HEK293 (cell line): Measurements from ENCODE around the gene RUVBL1.

Source experiments
- CTCF ChIP-seq: fragments of 450-650 bp; formaldehyde crosslinking; IDR thresholded peaks from 2 replicates; pipeline ENCODE4 v1.5.1; 2016; ENCODE audit warnings: missing biosample characterization, missing genetic modification characterization
- GLIS1 ChIP-seq: fragments of 450-650 bp; formaldehyde crosslinking; IDR thresholded peaks from 2 replicates; pipeline ENCODE4 v1.5.1; 2016; ENCODE audit warnings: missing biosample characterization, missing genetic modification characterization
- RBAK ChIP-seq: fragments of 450-650 bp; formaldehyde crosslinking; IDR thresholded peaks from 2 replicates; pipeline ENCODE4 v1.5.1; 2016; ENCODE audit warnings: missing biosample characterization, missing genetic modification characterization
- ZBTB10 ChIP-seq: fragments of 450-650 bp; formaldehyde crosslinking; IDR thresholded peaks from 2 replicates; pipeline ENCODE4 v1.5.1; 2016; ENCODE audit warnings: missing biosample characterization, missing genetic modification characterization
- ZBTB21 ChIP-seq: fragments of 450-650 bp; formaldehyde crosslinking; IDR thresholded peaks from 2 replicates; pipeline ENCODE4 v1.5.1; 2017; ENCODE audit warnings: missing biosample characterization, missing genetic modification characterization
- ZEB2 ChIP-seq: fragments of 450-650 bp; formaldehyde crosslinking; IDR thresholded peaks from 2 replicates; pipeline ENCODE4 v1.5.1; 2016; ENCODE audit warnings: missing biosample characterization, missing genetic modification characterization
- ZNF16 ChIP-seq: fragments of 450-650 bp; formaldehyde crosslinking; IDR thresholded peaks from 2 replicates; pipeline ENCODE4 v1.5.1; 2016; ENCODE audit warnings: low read depth, missing biosample characterization, missing genetic modification characterization
- ZNF24 ChIP-seq: fragments of 450-650 bp; formaldehyde crosslinking; IDR thresholded peaks from 2 replicates; pipeline ENCODE4 v1.5.1; 2016; ENCODE audit warnings: missing biosample characterization, missing genetic modification characterization
- ZNF26 ChIP-seq: fragments of 450-650 bp; formaldehyde crosslinking; IDR thresholded peaks from 2 replicates; pipeline ENCODE4 v1.5.1; 2016; ENCODE audit warnings: missing biosample characterization, missing genetic modification characterization
- ZNF292 ChIP-seq: fragments of 450-650 bp; formaldehyde crosslinking; IDR thresholded peaks from 2 replicates; pipeline ENCODE4 v1.5.1; 2016; ENCODE audit warnings: low read depth, missing biosample characterization, missing genetic modification characterization, borderline replicate concordance
- ZNF530 ChIP-seq: fragments of 450-650 bp; formaldehyde crosslinking; IDR thresholded peaks from 2 replicates; pipeline ENCODE4 v1.5.1; 2016; ENCODE audit warnings: low read depth, missing biosample characterization, missing genetic modification characterization
- ZNF626 ChIP-seq: fragments of 450-650 bp; sonication (Bioruptor Pico); formaldehyde crosslinking; IDR thresholded peaks from 2 replicates; pipeline ENCODE4 v1.5.1; 2018; ENCODE audit warnings: missing biosample characterization, missing genetic modification characterization, inconsistent platforms
- ZNF660 ChIP-seq: fragments of 450-650 bp; IDR thresholded peaks from 2 replicates; pipeline ENCODE4 v1.5.1; 2018; ENCODE audit warnings: missing biosample characterization, mild to moderate bottlenecking, missing genetic modification characterization

GRCh38 chr3:128051837-128052594 lies 71.6 kb downstream of the RUVBL1 start, which contains the start of gene SEC61A1:
- no peak for TF ChIP-seq ZNF530 (tag by site-specific recombination)
- TF ChIP-seq RBAK (tag by site-specific recombination) = no peak
- TF ChIP-seq ZNF24 (tag by site-specific recombination) = no peak
- TF ChIP-seq ZNF660 (tag by site-specific recombination) = no peak
- TF ChIP-seq ZNF16 (tag by site-specific recombination) = no peak
- TF ChIP-seq ZEB2 (tag by site-specific recombination) = no peak
- no peak for TF ChIP-seq CTCF
- TF ChIP-seq GLIS1 (tag by site-specific recombination) = no peak
- TF ChIP-seq ZNF292 = no peak
- no peak for TF ChIP-seq ZBTB10 (tag by site-specific recombination)
- TF ChIP-seq ZNF26 = no peak
- no peak for TF ChIP-seq ZBTB21 (tag by site-specific recombination)
- TF ChIP-seq ZNF626 (tag by site-specific recombination) = no peak
